Stimulated activated CD4-positive, alpha-beta T cell treated with anti-CD3 and anti-CD28 coated beads, Interleukin-1b, Interleukin-23, amount 100 ng/mL, for 24 hours (primary cell): ENCODE measurements around the gene RAD23B.

Source experiments
- DNase-seq, 4 experiments: peaks; one replicate each; pipeline ENCODE4 v3.0.0-alpha.2; 2020; ENCODE audit warnings: low read depth in 4 of 4, low spot score in 1 of 4

RAD23B gene

DNA sequence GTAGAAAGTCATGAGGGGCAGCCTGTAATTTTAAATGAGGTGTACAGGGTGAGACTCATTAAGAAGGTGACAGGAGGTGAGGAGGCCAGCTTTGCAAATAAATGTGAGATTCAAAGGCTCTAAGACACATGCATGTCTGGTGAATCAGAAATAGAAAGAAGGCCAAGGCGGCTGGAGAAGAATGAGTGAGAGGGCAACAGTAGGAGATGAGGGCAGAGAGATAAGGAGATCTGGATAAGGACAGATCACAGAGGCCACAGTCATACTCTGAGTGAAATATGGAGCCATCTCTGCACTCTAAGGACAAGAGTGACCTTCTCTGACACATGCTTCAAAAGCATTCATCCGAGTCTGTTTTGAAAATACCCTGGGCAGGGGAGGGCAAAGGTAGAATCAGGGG lies 90.7 kb downstream of the RAD23B start:
- DNase-seq = no peak

DNA sequence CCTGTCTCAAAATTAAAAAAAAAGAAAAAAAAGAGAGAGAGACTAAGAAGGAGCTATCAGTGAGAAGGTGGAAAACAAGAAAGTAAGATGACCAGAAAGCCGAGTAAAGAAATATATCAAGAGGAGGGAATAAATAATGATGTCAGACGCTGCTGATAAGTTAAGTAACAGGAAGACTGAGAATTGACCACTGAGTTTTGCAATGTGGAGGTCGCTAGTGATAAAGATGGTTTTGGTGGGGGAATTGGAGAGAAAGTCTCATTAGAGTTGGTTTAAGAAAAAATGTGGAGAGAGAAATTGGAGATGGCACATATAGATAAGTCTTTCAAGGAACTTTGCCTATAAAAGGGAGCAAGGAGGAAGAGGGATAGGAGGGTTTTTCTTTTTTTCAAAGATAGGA lies 91.9 kb downstream of the RAD23B start:
- no peak for DNase-seq

DNA sequence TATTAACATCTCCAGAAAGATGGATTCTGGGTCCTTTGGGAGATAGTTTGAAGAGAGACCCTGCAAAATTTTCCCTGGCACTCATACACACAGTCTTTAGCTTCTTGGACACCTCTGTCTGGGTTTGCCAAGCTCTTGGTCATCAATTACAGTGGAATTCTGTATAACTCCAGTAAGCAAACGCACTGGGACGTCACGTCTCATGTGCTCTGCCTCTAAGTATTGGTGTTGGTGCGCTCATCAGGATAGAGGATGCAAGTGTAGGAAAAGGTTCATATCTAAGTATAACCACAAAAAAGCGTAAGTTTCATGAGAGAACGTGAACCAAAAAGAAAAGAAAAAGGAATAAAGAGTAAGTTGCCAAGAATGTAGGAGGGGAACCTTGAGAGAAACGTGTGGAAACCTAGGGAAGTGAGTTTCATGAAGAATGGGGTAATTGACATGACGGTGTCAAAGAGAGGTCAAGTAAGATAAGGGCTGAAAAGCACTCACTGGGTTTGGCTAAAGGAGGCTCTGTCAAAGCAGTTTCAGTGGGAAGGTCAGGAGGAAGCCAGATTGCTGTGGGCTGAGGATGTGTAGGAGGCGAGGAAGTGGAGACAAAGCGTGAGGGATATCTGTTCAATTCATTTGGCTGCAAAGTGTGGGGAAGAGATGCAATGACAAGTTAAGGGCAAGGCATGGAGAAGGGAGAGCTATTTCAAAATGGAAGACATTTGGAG lies 92.7 kb downstream of the RAD23B start:
- no peak for DNase-seq

GRCh38 chr9:107378006-107378405 lies 94.9 kb downstream of the RAD23B start:
- no peak for DNase-seq
